Adrenal gland (tissue), 5 donors: ENCODE data around the gene DHX32.

Experiments used
- CTCF ChIP-seq, 6 experiments: fragments of 450-650 bp in 4 of 6; fragments of 200-600 bp in 2 of 6; sonication (generic) in 1 of 6; IDR thresholded peaks; 1 replicate in 5 of 6; 2 replicates in 1 of 6; pipeline versions ENCODE4 v1.5.1 to v1.8.0; 2016 to 2021; ENCODE audit warnings: antibody characterized with exemption in 6 of 6, mild to moderate bottlenecking in 2 of 6, moderate library complexity in 1 of 6
- POLR2A ChIP-seq, 2 donors: fragments of 450-650 bp; IDR thresholded peaks; one replicate each; pipeline ENCODE4 v1.6.1; 2017; ENCODE audit warnings: antibody characterized with exemption in 2 of 2, mild to moderate bottlenecking in 2 of 2, moderate library complexity in 1 of 2
- donor health status: DM: no; HTN: no; CAD: no.

- TF ChIP-seq CTCF (IDR thresholded peaks at IDR 0.05) (no peak), POLR2A (IDR thresholded peaks at IDR 0.05) (no peak)
Observed at GRCh38 chr10:125820701-125821100, 60.4 kb downstream of the DHX32 start.
